Measurements from ENCODE around the gene LIMCH1. TPM values are rescaled to one million over a fixed set of nuclear protein-coding genes. Genes with fewer than 3 reads are reported as not detected.
"Not testable (repeated sequence)": the region's sequence is repeated elsewhere in the genome, so short reads cannot be mapped to it uniquely, and the experiment has no call there.

Gene LIMCH1
- total RNA-seq, 2 donors from 2014 or later: 168 to 200 TPM

DNA sequence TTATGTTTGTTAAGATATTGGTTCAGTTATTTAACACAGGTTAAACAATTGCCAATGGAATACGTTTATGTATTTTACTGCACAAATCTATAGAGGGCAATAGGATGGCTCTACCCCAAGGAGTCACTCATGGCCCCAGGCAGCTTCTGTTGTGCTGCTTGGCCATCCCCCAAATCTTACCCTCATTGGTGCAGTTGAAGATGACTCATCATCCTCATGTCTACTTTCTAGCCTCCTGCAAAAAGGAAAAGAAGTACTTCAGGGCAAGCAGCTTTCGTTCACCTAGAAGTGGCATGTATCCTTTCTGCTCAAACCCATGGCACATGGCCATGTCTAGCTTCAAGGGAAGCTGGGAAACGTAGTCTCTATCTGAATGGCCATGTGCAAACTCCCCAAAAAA lies 196.4 kb downstream of the LIMCH1 start:
- ATAC-seq (no peak), DNase-seq (no peak)
- intact Hi-C loops (cut with DNase I): no loop called here

DNA sequence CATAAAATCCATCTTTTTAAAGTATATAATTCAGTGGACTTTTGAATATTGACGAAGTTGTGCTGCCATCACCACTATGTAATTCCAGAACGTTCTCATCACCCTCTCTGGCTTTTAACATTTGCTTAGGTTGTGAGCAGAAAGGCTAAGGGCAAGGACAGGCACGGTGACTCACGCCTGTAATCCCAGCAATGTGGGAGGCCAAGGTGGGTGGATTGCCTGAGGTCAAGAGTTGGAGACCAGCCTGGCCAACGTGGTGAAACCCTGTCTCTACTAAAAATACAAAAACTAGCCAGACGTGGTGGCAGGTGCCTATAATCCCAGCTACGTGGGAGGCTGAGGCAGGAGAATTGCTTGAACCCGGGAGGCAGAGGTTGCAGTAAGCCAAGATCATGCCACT lies 199.5 kb downstream of the LIMCH1 start:
- ATAC-seq; intact Hi-C loops (cut with DNase I): not testable (repeated sequence)

GRCh38 chr4:41741354-41741753 lies 203.4 kb downstream of the LIMCH1 start:
- intact Hi-C loops (cut with DNase I): no loop called here
- ATAC-seq: no peak
- DNase-seq: no peak

More for the DNA sequence above, 199.5 kb downstream of the LIMCH1 start:
- not testable (repeated sequence) for DNase-seq

- intact Hi-C loops (cut with DNase I): no loop called here
- DNase-seq (no peak), ATAC-seq (no peak)
These were observed 206.8 kb downstream of the LIMCH1 start for GRCh38 chr4:41744572-41745291.

DNA sequence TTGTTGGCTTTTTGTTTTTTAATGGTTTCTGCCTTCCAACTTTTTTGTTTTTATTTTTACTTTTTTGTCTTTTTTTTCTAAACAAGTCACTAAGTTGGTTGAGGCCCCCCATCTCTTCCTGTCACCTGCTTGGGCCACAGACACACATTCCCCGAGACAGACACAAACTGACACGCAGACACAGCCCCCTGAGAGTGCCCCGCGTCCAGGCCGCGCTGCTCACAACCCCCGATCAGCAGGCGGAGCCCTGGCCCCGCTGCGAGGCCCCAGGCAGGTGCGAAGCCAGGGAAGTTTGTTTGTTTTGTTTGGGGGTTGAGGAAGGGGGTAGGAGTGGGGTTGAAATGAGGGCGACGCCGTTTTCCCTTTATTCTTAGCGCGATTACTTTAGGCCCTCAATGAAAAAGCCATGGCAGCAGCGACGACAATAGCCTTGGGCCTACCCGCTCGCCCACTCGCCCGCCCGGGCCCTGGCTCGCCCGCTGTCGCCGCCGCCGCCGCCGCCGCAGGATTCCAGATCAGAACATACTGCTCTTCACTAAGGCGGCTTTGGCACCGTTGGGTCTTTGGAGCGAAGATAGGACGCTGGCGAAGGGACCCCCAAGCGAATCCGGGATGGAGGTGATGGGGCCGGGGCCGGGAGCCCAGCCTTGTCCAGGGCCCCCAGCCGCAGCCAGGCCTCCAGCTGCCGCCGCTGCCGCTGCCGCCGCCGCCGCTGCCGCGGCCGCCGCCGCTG lies 207.5 kb downstream of the LIMCH1 start:
- ATAC-seq: no peak
- intact Hi-C loops (cut with DNase I): no loop called here
- no peak for DNase-seq

- intact Hi-C loops (cut with DNase I): no loop called here
- DNase-seq: no peak
- no peak for ATAC-seq
These were observed 208.1 kb downstream of the LIMCH1 start for GRCh38 chr4:41746025-41746439.

DNA sequence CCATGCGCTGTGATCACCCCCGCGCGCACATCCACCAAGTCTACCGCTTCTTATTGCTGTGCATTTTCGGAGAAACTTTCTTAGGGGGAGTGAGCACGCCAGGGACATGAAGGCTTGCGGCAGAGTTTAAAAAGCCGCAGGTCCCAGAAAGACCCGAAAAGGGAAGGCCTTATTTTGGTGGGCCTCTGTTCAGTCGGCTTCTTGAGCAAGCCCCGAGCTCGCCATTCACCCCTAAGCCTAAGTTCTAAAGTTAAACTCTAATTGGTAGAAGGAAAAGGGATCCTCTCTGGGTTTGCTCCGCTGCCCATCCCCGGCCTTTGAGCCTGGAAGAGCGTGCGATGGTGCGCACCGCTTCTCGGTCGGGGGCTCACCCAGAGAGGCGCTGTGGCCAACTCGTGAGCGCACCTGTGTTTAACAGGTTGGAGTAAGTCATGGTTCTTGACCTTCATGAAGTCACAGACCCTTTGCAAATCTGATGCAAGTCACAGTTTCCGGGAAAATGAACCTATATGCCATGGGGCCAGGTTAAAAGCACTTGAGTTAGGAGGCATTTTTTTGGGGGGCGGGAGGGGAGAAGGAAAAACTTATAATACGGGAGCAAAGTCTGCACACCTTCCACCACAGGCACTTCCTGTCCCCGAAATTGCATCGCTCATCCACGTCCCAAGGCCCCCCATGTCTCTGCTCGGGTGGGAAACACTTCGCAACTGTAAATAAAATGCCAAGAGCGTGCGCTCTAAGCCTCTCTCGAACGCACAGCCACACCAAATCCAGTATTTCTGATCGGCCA lies 208.7 kb downstream of the LIMCH1 start:
- ATAC-seq (no peak), DNase-seq (no peak)
- intact Hi-C loops (cut with DNase I): no loop called here

DNA sequence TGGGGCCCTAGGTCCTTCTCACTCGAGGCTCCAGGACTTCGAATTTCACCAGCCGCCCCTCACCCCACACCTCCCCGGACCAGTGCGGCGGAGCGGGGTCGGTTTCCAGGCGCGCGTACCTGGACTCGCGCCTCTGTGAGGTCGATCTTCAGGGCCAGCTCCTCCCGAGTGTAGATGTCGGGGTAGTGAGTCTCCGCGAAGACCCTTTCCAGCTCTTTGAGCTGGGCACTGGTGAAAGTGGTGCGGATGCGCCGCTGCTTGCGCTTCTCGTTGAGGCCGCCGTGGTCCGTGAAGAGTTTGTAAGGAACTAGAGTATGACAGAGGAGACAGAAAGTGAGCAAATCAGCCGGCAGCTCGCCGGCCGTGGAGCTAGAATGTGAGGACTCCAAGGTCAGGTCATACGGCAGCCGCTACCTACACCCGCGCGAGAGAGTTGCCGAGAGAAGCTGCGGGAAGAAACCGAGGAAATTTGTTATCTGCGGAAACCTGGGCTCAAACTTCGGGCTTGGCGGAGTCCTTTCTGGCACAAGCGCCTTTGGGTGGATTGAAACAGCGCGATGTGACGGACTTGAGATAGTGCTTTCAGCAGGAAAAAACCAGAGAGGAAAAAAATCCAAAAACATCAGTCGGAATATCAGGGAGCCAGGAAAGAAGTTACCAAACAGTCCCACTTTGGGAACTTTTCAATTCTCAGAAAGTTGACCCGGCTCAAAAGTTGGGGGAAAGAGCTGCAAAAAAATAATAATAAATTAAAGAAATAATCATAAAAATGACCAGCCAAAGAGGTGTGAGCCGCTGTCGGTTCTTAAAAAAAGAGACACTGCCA lies 209.5 kb downstream of the LIMCH1 start:
- no peak for ATAC-seq
- no peak for DNase-seq
- intact Hi-C loops (cut with DNase I): no loop called here

- DNase-seq (no peak), ATAC-seq (no peak)
- intact Hi-C loops (cut with DNase I): no loop called here
These were observed 210.2 kb downstream of the LIMCH1 start for GRCh38 chr4:41748074-41748570.

GRCh38 chr4:41748571-41749475 lies 210.9 kb downstream of the LIMCH1 start, which contains the start of gene PHOX2B:
Gene PHOX2B, minus strand, starts transcription at chr4:41748725. Its CDS starts 115 bp downstream, at chr4:41748610.
- DNase-seq (no peak), ATAC-seq (no peak)

DNA sequence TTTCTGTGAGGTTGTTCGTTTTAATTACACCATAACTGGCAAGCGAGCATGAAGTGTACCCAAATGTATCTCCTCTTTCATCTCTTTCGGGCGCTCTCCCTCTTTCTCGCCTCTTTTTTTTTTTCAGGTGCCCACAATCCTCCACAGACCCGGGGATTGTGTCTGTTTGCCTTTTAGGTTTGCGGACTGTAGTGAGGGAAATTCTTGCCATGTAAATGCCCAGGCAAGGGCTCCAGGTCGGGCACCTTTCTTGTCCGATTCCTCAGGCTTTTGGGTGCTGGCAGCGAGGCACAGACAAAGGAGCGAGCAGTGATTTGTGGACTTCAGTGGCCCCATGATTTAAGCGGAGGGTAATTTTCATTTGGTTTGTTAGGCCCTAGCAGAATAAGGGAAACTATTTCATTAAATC lies 211.7 kb downstream of the LIMCH1 start:
- ATAC-seq: no peak
- intact Hi-C loops (cut with DNase I): no loop called here
- DNase-seq: no peak

More at GRCh38 chr4:41748571-41749475, 210.9 kb downstream of the LIMCH1 start, which contains the start of gene PHOX2B:
- intact Hi-C loops (cut with DNase I): no loop called here

Other genes starting within 250 kb of the LIMCH1 start
- not detected for gene PHOX2B, start 210.6 kb downstream of the LIMCH1 start, total RNA-seq